HCT116 (cell line): ENCODE measurements around the gene SOS1.

Source experiments
- EGR1 ChIP-seq: IDR thresholded peaks from 2 replicates; pipeline ENCODE4 v1.6.1; 2012; ENCODE audit warnings: low read depth
- POLR2AphosphoS5 ChIP-seq: IDR thresholded peaks from 2 replicates; pipeline ENCODE4 v1.6.1; 2011; ENCODE audit warnings: mild to moderate bottlenecking, low read depth, low read length, moderate library complexity
- TF ChIP-seq, protein P1 (sequence below), 3 experiments: fragments of 200-600 bp in 1 of 3; sonication (generic) in 1 of 3; IDR thresholded peaks in 2 of 3; conservative IDR thresholded peaks in 1 of 3; 2 replicates each; pipeline ENCODE4 v1.5.1; 2012 to 2017; ENCODE audit warnings: low read depth in 2 of 3, low read length in 2 of 3, antibody characterized with exemption in 1 of 3, borderline replicate concordance in 1 of 3, control low read depth in 1 of 3, mild to moderate bottlenecking in 1 of 3, mixed read lengths in 1 of 3, mixed run types in 1 of 3, moderate library complexity in 1 of 3; ENCODE audit not compliant: insufficient read depth in 1 of 3

DNA sequence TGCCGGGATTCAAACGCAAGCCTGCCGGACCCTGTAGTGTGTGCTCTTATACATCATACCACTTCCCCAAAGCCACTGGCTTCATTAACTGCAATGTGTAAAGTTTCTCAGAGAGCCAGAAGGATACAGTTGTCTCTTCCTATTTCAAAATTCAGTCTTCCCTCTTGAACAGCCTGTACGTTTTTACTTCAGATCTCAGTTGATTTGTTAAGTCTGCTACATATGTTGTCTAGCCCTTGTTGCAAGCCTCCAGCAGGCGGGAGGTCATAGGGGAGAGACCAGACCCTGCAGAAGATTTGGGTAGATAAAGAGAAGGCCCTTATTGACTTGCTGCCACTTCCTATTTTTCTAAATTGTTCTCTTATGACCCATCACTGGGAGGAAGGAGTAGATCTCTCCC is 174.9 kb downstream of the SOS1 start:
- TF ChIP-seq, protein P1, sequence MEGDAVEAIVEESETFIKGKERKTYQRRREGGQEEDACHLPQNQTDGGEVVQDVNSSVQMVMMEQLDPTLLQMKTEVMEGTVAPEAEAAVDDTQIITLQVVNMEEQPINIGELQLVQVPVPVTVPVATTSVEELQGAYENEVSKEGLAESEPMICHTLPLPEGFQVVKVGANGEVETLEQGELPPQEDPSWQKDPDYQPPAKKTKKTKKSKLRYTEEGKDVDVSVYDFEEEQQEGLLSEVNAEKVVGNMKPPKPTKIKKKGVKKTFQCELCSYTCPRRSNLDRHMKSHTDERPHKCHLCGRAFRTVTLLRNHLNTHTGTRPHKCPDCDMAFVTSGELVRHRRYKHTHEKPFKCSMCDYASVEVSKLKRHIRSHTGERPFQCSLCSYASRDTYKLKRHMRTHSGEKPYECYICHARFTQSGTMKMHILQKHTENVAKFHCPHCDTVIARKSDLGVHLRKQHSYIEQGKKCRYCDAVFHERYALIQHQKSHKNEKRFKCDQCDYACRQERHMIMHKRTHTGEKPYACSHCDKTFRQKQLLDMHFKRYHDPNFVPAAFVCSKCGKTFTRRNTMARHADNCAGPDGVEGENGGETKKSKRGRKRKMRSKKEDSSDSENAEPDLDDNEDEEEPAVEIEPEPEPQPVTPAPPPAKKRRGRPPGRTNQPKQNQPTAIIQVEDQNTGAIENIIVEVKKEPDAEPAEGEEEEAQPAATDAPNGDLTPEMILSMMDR (IDR thresholded peaks at IDR 0.05 in 2 of 3, conservative IDR thresholded peaks at IDR 0.05 in 1 of 3; ENCODE audit: borderline replicate concordance in 1 of 3, insufficient read depth in 1 of 3, low read depth in 2 of 3, low read length in 2 of 3) = no peak
- no peak for TF ChIP-seq POLR2AphosphoS5
- TF ChIP-seq EGR1 = no peak
